Activated naive CD4-positive, alpha-beta T cell treated with anti-CD3 and anti-CD28 coated beads for 36 hours (primary cell): ENCODE measurements around the gene HACE1. TPM values are rescaled to one million over a fixed set of nuclear protein-coding genes. Genes with fewer than 3 reads are reported as not detected.
"Not testable (repeated sequence)": the region's sequence is repeated elsewhere in the genome, so short reads cannot be mapped to it uniquely, and the experiment has no call there.

Source experiments
- CTCF ChIA-PET: fragments of 350-600 bp; sonication (Branson Sonifier 250); formaldehyde crosslinking; loops from one replicate; lab custom pipeline; 2021; ENCODE audit warnings: antibody characterized with exemption; lab: Charles Lee
- DNase-seq: peaks from one replicate; pipeline ENCODE4 v3.0.0-alpha.2; 2020
- H3K27ac Mint-ChIP-seq: one replicate; pipeline ENCODE4 v1.8.0; 2021; ENCODE audit warnings: mild to moderate bottlenecking, mixed read lengths
- H3K27me3 Mint-ChIP-seq: one replicate; pipeline ENCODE4 v1.8.0; 2021; ENCODE audit warnings: low read depth, mixed read lengths
- H3K36me3 Mint-ChIP-seq: one replicate; pipeline ENCODE4 v1.8.0; 2021; ENCODE audit warnings: low read depth, mixed read lengths
- H3K4me1 Mint-ChIP-seq: one replicate; pipeline ENCODE4 v1.8.0; 2021; ENCODE audit warnings: low read depth, mixed read lengths
- H3K4me3 Mint-ChIP-seq: one replicate; pipeline ENCODE4 v1.8.0; 2021; ENCODE audit warnings: mild to moderate bottlenecking, moderate library complexity, mixed read lengths
- H3K9me3 Mint-ChIP-seq: one replicate; pipeline ENCODE4 v1.8.0; 2021; ENCODE audit warnings: mixed read lengths
- intact Hi-C: fragments of 100-400 bp; cut with micrococcal nuclease; formaldehyde crosslinking; loops from one replicate; pipeline ENCODE4 v1.15.1; 2023
- total RNA-seq, 2 experiments: library from RNA; stranded (reverse); gene quantifications; one replicate each; pipeline ENCODE4 v1.2.3, GENCODE V29; 2021

The HACE1 gene
- total RNA-seq, 2 experiments from 2014 or later = 11.7 to 12.6 TPM

DNA sequence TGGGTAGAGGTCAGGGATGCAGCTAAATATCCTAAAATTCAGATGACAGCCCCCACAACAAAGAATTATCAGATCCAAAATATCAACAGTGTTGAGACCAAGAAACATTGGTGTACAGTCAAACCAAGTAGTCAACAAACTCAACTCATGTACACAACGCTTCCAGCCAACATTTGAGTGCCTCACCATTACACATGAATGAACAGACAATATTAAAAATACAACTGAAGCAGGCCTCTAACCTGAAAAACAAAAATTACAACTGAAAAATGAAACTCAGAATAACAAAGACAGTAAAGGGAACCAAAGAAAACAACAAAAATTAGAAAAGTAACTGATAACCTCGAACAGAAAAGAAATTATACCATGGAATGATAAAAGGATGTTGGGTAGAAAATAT lies 46.2 kb downstream of the HACE1 start:
- H3K36me3 Mint-ChIP-seq = peaks cover 38% of the 10 kb centered on the region
- CTCF ChIA-PET = no interaction called here
- H3K27me3 Mint-ChIP-seq = no peaks in the 10 kb centered on the region
- DNase-seq = no peak
- H3K4me1 Mint-ChIP-seq = peaks cover 13% of the 10 kb centered on the region
- H3K9me3 Mint-ChIP-seq = peaks cover 8% of the 10 kb centered on the region
- H3K27ac Mint-ChIP-seq = no peak overlapping the region
- H3K4me3 Mint-ChIP-seq = no peak overlapping the region
- intact Hi-C loops = no loop called here

- Mint-ChIP-seq H3K9me3 (peaks cover 8% of the 10 kb centered on the region), H3K27me3 (no peaks in the 10 kb centered on the region), H3K36me3 (peaks cover 31% of the 10 kb centered on the region), H3K27ac (no peak overlapping the region), H3K4me1 (peaks cover 6% of the 10 kb centered on the region), H3K4me3 (no peak overlapping the region)
- DNase-seq = no peak
- intact Hi-C loops = no loop called here
- CTCF ChIA-PET = no interaction called here
Measured at GRCh38 chr6:104809116-104809515, 50.6 kb downstream of the HACE1 start.

DNA sequence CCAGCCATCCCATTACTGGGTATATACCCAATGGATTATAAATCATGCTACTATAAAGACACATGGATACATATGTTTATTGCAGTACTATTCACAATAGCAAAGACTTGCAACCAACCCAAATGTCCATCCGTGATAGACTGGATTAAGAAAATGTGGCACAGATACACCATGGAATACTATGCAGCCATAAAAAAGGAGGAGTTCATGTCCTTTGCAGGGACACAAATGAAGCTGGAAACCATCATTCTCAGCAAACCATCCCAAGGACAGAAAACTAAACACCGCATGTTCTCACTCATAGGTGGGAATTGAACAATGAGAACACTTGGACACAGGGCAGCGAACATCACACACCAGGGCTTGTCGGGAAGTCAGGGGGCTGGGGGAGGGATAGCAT lies 54.4 kb downstream of the HACE1 start:
- peaks cover 16% of the 10 kb centered on the region for H3K9me3 Mint-ChIP-seq
- H3K27me3 Mint-ChIP-seq, CTCF ChIA-PET, H3K27ac Mint-ChIP-seq, H3K4me3 Mint-ChIP-seq, H3K4me1 Mint-ChIP-seq, intact Hi-C loops, DNase-seq: not testable (repeated sequence)
- peaks cover 43% of the 10 kb centered on the region for H3K36me3 Mint-ChIP-seq

GRCh38 chr6:104799134-104799657 lies 60.5 kb downstream of the HACE1 start:
- peaks cover 2% of the 10 kb centered on the region for H3K4me1 Mint-ChIP-seq
- H3K36me3 Mint-ChIP-seq = peaks cover 22% of the 10 kb centered on the region
- CTCF ChIA-PET = no interaction called here
- no peak overlapping the region for H3K4me3 Mint-ChIP-seq
- no peaks in the 10 kb centered on the region for H3K27me3 Mint-ChIP-seq
- DNase-seq = no peak
- intact Hi-C loops = no loop called here
- H3K9me3 Mint-ChIP-seq = peaks cover 8% of the 10 kb centered on the region
- no peak overlapping the region for H3K27ac Mint-ChIP-seq

DNA sequence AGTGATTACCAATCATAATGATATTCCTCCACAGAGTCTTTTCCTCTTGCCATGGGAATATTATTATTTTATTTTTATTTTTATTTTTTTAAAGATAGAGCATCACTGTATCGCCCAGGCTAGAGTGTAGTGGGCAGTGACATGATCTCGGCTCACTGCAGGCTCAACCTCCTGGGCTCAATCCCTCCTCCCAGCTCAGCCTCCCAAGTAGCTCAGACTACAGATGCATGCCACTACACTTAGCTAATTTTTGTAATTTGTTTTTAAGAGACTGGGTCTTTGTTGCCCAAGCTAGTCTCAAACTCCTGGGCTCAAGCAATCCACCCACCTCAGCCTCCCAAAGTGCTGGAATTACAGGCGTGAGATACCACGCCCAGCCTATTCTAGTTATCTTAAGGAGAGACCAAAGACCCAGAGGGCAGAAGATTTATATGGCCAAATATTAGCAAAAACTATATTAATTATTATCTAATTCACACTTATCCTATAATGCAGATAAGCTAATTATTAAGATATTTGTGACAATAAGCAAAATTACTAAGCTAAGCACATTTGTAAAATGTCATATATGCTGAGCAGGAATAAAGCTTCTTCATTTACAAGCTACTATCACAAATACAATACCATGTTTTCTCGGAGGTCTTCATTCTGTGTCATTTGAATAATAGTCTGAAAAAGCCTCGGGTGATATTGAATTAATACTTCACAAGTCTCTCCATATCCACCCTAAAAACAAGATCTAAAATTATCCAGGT lies 63.5 kb downstream of the HACE1 start:
- H3K27ac Mint-ChIP-seq = no peak overlapping the region
- no peak for DNase-seq
- peaks cover 6% of the 10 kb centered on the region for H3K36me3 Mint-ChIP-seq
- no peak overlapping the region for H3K4me3 Mint-ChIP-seq
- no peaks in the 10 kb centered on the region for H3K27me3 Mint-ChIP-seq
- CTCF ChIA-PET = no interaction called here
- H3K4me1 Mint-ChIP-seq = peaks cover 2% of the 10 kb centered on the region
- intact Hi-C loops = no loop called here
- no peaks in the 10 kb centered on the region for H3K9me3 Mint-ChIP-seq

DNA sequence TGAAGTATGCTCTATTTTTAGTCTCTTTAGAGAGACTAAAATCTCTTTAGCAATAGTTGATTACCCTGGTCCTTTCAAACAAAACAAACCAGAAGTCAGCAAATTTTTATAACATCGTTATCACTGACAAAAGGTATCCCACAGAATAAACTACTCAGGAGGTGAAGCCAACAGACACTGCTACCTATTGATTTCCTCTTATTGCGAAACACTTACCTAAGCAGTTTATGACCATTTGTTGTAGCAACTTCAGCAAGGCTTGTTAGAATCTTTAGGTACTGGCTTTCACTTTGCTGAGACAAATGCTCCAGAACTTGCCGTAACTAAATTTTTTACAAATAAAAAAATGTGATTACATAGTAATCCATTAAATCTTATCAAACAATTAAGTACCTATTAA lies 64.4 kb downstream of the HACE1 start:
- intact Hi-C loops = no loop called here
- Mint-ChIP-seq H3K27ac (no peak overlapping the region), H3K36me3 (peaks cover 5% of the 10 kb centered on the region), H3K4me3 (no peak overlapping the region), H3K4me1 (peaks cover 3% of the 10 kb centered on the region), H3K27me3 (no peaks in the 10 kb centered on the region), H3K9me3 (no peaks in the 10 kb centered on the region)
- DNase-seq = no peak
- CTCF ChIA-PET = interaction anchor here (0.7 kb wide), 1 partner anchor 110 kb away, joined by 4 read pairs; no protein-coding TSS in a partner anchor

GRCh38 chr6:104789770-104790190 lies 69.9 kb downstream of the HACE1 start:
- Mint-ChIP-seq H3K4me3 (peak overlapping the region; percentile 59), H3K9me3 (no peaks in the 10 kb centered on the region), H3K4me1 (peaks cover 28% of the 10 kb centered on the region), H3K27me3 (no peaks in the 10 kb centered on the region), H3K27ac (peak overlapping the region; percentile 90), H3K36me3 (peaks cover 11% of the 10 kb centered on the region)
- intact Hi-C loops = loop anchor here (1.0 to 5.0 kb wide), 9 partner anchors 25 to 1308 kb away; partner anchors contain the start of genes HACE1 and PREP
- CTCF ChIA-PET = interaction anchor here (0.6 to 1.8 kb wide), 13 partner anchors 11 to 860 kb away, joined by 3 to 7 read pairs (median 3); no protein-coding TSS in a partner anchor
- DNase-seq = peak; percentile 49

- CTCF ChIA-PET = interaction anchor here (0.6 to 1.3 kb wide), 3 partner anchors 10 to 157 kb away, joined by 3 read pairs; no protein-coding TSS in a partner anchor
- DNase-seq = no peak
- Mint-ChIP-seq H3K27ac (no peak overlapping the region), H3K4me3 (no peak overlapping the region), H3K9me3 (no peaks in the 10 kb centered on the region), H3K36me3 (peaks cover 13% of the 10 kb centered on the region), H3K4me1 (peaks cover 28% of the 10 kb centered on the region), H3K27me3 (no peaks in the 10 kb centered on the region)
- intact Hi-C loops = loop anchor here (2.0 to 5.0 kb wide), 4 partner anchors 26 to 1309 kb away; partner anchors contain the start of gene PREP
Measured at GRCh38 chr6:104788400-104788799, 71.3 kb downstream of the HACE1 start.

DNA sequence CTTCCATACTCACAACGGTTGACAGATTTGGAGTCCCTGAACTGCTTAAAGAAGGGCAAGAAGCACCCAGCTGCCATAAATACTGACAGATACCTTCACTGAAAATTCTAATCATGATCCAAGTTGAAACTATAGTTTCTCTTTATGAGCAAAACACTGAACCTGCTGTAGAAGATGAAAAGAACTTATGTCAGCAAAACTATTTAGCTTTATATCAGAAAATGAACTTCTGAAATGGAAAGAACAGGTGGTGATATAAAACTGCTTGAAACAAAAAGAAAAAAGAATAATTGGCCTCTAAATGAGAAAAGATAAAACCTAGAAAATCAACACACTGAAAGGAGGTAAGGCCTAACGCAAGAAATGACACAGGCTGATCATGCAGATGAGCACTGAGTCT lies 72.4 kb downstream of the HACE1 start:
- H3K9me3 Mint-ChIP-seq = no peaks in the 10 kb centered on the region
- intact Hi-C loops = loop anchor here (5.0 kb wide), 3 partner anchors 100 to 1310 kb away; partner anchors contain the start of gene PREP
- peaks cover 28% of the 10 kb centered on the region for H3K4me1 Mint-ChIP-seq
- H3K27ac Mint-ChIP-seq = no peak overlapping the region
- CTCF ChIA-PET = interaction anchor here (1.2 kb wide), 1 partner anchor 17 kb away, joined by 3 read pairs; no protein-coding TSS in a partner anchor
- DNase-seq = no peak
- no peak overlapping the region for H3K4me3 Mint-ChIP-seq
- H3K36me3 Mint-ChIP-seq = peaks cover 15% of the 10 kb centered on the region
- H3K27me3 Mint-ChIP-seq = no peaks in the 10 kb centered on the region

- peaks cover 23% of the 10 kb centered on the region for H3K4me1 Mint-ChIP-seq
Measured at GRCh38 chr6:104784884-104785283, 74.8 kb downstream of the HACE1 start.

DNA sequence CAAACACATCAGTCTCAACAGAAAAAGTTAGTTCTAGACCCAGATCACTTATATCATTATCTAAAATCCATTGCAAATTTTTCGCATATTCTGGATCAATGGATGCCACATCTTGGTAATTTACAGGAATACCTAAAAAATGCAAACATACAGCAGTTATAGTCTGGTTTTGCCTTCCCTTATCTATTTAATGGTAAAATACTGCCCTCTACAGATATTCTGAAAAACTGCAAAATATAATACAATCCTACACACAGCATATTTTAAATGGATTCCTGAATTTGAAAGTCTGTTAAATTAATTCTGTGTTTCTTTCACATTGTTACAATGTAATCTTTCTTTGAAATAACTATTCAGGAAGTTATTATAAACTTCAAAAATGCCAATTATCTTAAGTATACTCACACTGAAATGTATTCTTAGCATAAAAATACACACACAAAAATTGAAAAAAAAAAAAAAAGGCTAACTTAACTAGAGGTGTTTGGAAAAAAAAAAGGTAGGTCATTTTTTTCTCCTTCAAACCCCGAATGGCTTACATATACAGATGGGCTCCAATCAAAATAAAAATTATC lies 88.4 kb downstream of the HACE1 start:
- Mint-ChIP-seq H3K9me3 (no peaks in the 10 kb centered on the region), H3K27ac (no peak overlapping the region), H3K27me3 (no peaks in the 10 kb centered on the region), H3K36me3 (peaks cover 5% of the 10 kb centered on the region), H3K4me3 (no peak overlapping the region), H3K4me1 (no peaks in the 10 kb centered on the region)
- CTCF ChIA-PET = interaction anchor here (1.0 to 2.3 kb wide), 5 partner anchors 12 to 88 kb away, joined by 3 to 31 read pairs (median 3); no protein-coding TSS in a partner anchor
- DNase-seq = no peak
- intact Hi-C loops = loop anchor here (1.0 to 5.0 kb wide), 2 partner anchors 88 to 244 kb away; no protein-coding TSS in a partner anchor

More at GRCh38 chr6:104784884-104785283, 74.8 kb downstream of the HACE1 start:
- CTCF ChIA-PET = no interaction called here
- no peak overlapping the region for H3K27ac Mint-ChIP-seq
- H3K9me3 Mint-ChIP-seq = no peaks in the 10 kb centered on the region
- no peak for DNase-seq
- no peak overlapping the region for H3K4me3 Mint-ChIP-seq
- H3K36me3 Mint-ChIP-seq = peaks cover 19% of the 10 kb centered on the region
- intact Hi-C loops = loop anchor here (5.0 kb wide), 3 partner anchors 98 to 1312 kb away; partner anchors contain the start of gene PREP
- H3K27me3 Mint-ChIP-seq = no peaks in the 10 kb centered on the region

GRCh38 chr6:104768906-104769305 lies 90.8 kb downstream of the HACE1 start:
- Mint-ChIP-seq H3K4me3 (no peak overlapping the region), H3K4me1 (no peaks in the 10 kb centered on the region), H3K27me3 (no peaks in the 10 kb centered on the region), H3K36me3 (peaks cover 6% of the 10 kb centered on the region), H3K9me3 (no peaks in the 10 kb centered on the region), H3K27ac (no peak overlapping the region)
- CTCF ChIA-PET = interaction anchor here (2.3 kb wide), 1 partner anchor 85 kb away, joined by 31 read pairs; no protein-coding TSS in a partner anchor
- no peak for DNase-seq
- intact Hi-C loops = no loop called here
